GM12878 (cell line): Measurements from ENCODE around the gene KRT6B. TPM values are rescaled to one million over a fixed set of nuclear protein-coding genes. Genes with fewer than 3 reads are reported as not detected.

Experiments
- ATAC-seq: fragments of 200-7000 bp; cut with Tn5 transposase; 3 replicates; pipeline ENCODE4 v1.9.1; 2020; ENCODE audit warnings: mild to moderate bottlenecking, moderate library complexity
- BruUV-seq: library from RNA; stranded (reverse); fragments of 400-500 nt; replicated peaks from 2 replicates; lab custom pipeline; 2021; lab: Mats Ljungman, UMichigan
- CTCF ChIA-PET: fragments of 300-600 bp; sonication (Branson Sonifier 250); formaldehyde crosslinking; extraction: SDS; loops from one replicate; lab custom pipeline; 2021; ENCODE audit warnings: inconsistent platforms; lab: Yijun Ruan, JAX
- POLR2A ChIA-PET: fragments of 350-600 bp; formaldehyde crosslinking; extraction: SDS; loops from one replicate; lab custom pipeline; 2021; ENCODE audit warnings: inconsistent platforms; lab: Charles Lee
- RAD21 ChIA-PET: fragments of 300-600 bp; sonication (Branson Sonifier 250); formaldehyde crosslinking; loops from one replicate; lab custom pipeline; 2023; ENCODE audit warnings: antibody characterized with exemption; ENCODE audit not compliant: unreplicated experiment; lab: Charles Lee
- SMC1A ChIA-PET: fragments of 300-600 bp; sonication (Branson Sonifier 250); formaldehyde crosslinking; loops from one replicate; lab custom pipeline; 2023; ENCODE audit not compliant: unreplicated experiment, uncharacterized antibody; lab: Charles Lee
- DNase-seq: peaks from one replicate; pipeline ENCODE4 v3.0.0-alpha.2; 2011; ENCODE audit warnings: low read depth, low spot score
- FAIRE-seq: peaks from 3 replicates; lab custom pipeline; 2011; peaks lifted over from hg19 to GRCh38; lab: Jason Lieb, UNC
- H2AFZ ChIP-seq: 2 replicates; pipeline ENCODE4 v1.6.0; 2011; ENCODE audit warnings: low read depth, low read length, control low read depth; ENCODE audit not compliant: control insufficient read depth
- H3K27ac ChIP-seq: 2 replicates; pipeline ENCODE4 v1.5.1; 2011; ENCODE audit warnings: control low read depth; ENCODE audit not compliant: control insufficient read depth, insufficient read depth
- H3K27me3 ChIP-seq, 2 experiments: replicated peaks in 1 of 2; 2 replicates each; pipeline versions ENCODE4 v1.6.0 to v1.6.1; 2011; ENCODE audit warnings: low read length in 1 of 2; ENCODE audit not compliant: control insufficient read depth in 2 of 2, insufficient read depth in 2 of 2
- H3K36me3 ChIP-seq, 2 experiments: 2 replicates each; pipeline ENCODE4 v1.5.1; 2011; ENCODE audit warnings: low read length in 1 of 2; ENCODE audit not compliant: control insufficient read depth in 2 of 2, insufficient read depth in 2 of 2
- H3K4me1 ChIP-seq: 2 replicates; pipeline ENCODE4 v1.6.1; 2011; ENCODE audit warnings: mild to moderate bottlenecking, low read length, moderate library complexity, mixed read lengths; ENCODE audit not compliant: control insufficient read depth, insufficient read depth
- H3K4me2 ChIP-seq: 2 replicates; pipeline ENCODE4 v1.6.0; 2011; ENCODE audit warnings: control low read depth; ENCODE audit not compliant: control insufficient read depth, insufficient read depth
- H3K4me3 ChIP-seq: fragments of 200-600 bp; sonication (generic); 2 replicates; pipeline ENCODE4 v1.5.1; 2016
- H3K79me2 ChIP-seq: 2 replicates; pipeline ENCODE4 v1.6.0; 2011; ENCODE audit warnings: low read length; ENCODE audit not compliant: control insufficient read depth, insufficient read depth
- H3K9ac ChIP-seq: 2 replicates; pipeline ENCODE4 v1.8.0; 2011; ENCODE audit warnings: low read length, control low read depth, mixed read lengths; ENCODE audit not compliant: control insufficient read depth, insufficient read depth
- H3K9me3 ChIP-seq: replicated peaks from 3 replicates; pipeline ENCODE4 v1.5.1; 2011; ENCODE audit warnings: mild to moderate bottlenecking, low read length; ENCODE audit not compliant: control insufficient read depth, insufficient read depth
- H4K20me1 ChIP-seq: 2 replicates; pipeline ENCODE4 v1.6.0; 2011; ENCODE audit not compliant: control insufficient read depth, insufficient read depth
- CBX5 ChIP-seq: sonication (generic); IDR thresholded peaks from 2 replicates; pipeline ENCODE4 v1.6.1; 2016; ENCODE audit warnings: low read depth, moderate library complexity, mild to moderate bottlenecking, inconsistent platforms
- E2F8 ChIP-seq: fragments of 450-650 bp; IDR thresholded peaks from 2 replicates; pipeline ENCODE4 v1.6.1; 2018; ENCODE audit warnings: mild to moderate bottlenecking, low read depth, moderate library complexity; ENCODE audit not compliant: partially characterized antibody
- GATAD2B ChIP-seq: fragments of 450-650 bp; conservative IDR thresholded peaks from 2 replicates; pipeline ENCODE4 v1.6.1; 2017; ENCODE audit warnings: low read depth, mild to moderate bottlenecking, moderate library complexity
- HDAC2 ChIP-seq: fragments of 200-600 bp; sonication (generic); IDR thresholded peaks from 2 replicates; pipeline ENCODE4 v1.6.1; 2017
- HDAC6 ChIP-seq: fragments of 200-600 bp; sonication (generic); IDR thresholded peaks from one replicate; pipeline ENCODE4 v1.8.0; 2017; ENCODE audit warnings: antibody characterized with exemption; ENCODE audit not compliant: unreplicated experiment
- KAT2A ChIP-seq: conservative IDR thresholded peaks from 2 replicates; pipeline ENCODE4 v1.6.1; 2011; ENCODE audit warnings: low read depth, low read length; ENCODE audit not compliant: control insufficient read depth
- NFIC ChIP-seq: IDR thresholded peaks from 2 replicates; pipeline ENCODE4 v1.6.1; 2012; ENCODE audit warnings: low read depth, mild to moderate bottlenecking, inconsistent platforms, low read length, moderate library complexity
- NR2C2 ChIP-seq: IDR thresholded peaks from 2 replicates; pipeline ENCODE4 v1.6.1; 2011; ENCODE audit warnings: borderline replicate concordance, low read depth; ENCODE audit not compliant: control insufficient read depth, insufficient read length
- NRF1 ChIP-seq: conservative IDR thresholded peaks from 2 replicates; pipeline ENCODE4 v1.6.1; 2011; ENCODE audit warnings: mild to moderate bottlenecking, low read depth, low read length, improper control_type of control experiment
- POLR2A ChIP-seq: IDR thresholded peaks from 2 replicates; pipeline ENCODE4 v1.6.1; 2011; ENCODE audit warnings: low read depth, mild to moderate bottlenecking, low read length
- POLR2AphosphoS5 ChIP-seq: IDR thresholded peaks from 2 replicates; pipeline ENCODE4 v1.6.1; 2011; ENCODE audit warnings: mild to moderate bottlenecking, low read length, inconsistent platforms
- RAD51 ChIP-seq: fragments of 450-650 bp; IDR thresholded peaks from 2 replicates; pipeline ENCODE4 v1.6.1; 2016; ENCODE audit warnings: moderate library complexity, mild to moderate bottlenecking, inconsistent platforms
- RFX5 ChIP-seq: IDR thresholded peaks from 2 replicates; pipeline ENCODE4 v1.6.1; 2011; ENCODE audit warnings: low read depth, low read length, improper control_type of control experiment
- SIX5 ChIP-seq: IDR thresholded peaks from 2 replicates; pipeline ENCODE4 v1.6.1; 2011; ENCODE audit warnings: mild to moderate bottlenecking, low read depth, low read length, moderate library complexity; ENCODE audit not compliant: severe bottlenecking
- TBL1XR1 ChIP-seq: IDR thresholded peaks from 2 replicates; pipeline ENCODE4 v1.6.1; 2012; ENCODE audit warnings: low read depth, low read length, improper control_type of control experiment
- ZZZ3 ChIP-seq: IDR thresholded peaks from 2 replicates; pipeline ENCODE4 v1.6.1; 2011; ENCODE audit warnings: low read depth; ENCODE audit not compliant: control insufficient read depth, insufficient read length
- WGBS: methylation state at CpG from one replicate; pipeline ENCODE4 v1.1.6; 2016; ENCODE audit warnings: low lambda C conversion rate; ENCODE audit not compliant: insufficient replicate concordance, insufficient coverage; ENCODE audit errors: missing lambda C conversion rate; 5-methylcytosine and 5-hydroxymethylcytosine counted together
- in situ Hi-C: fragments of 300-500 bp; cut with MboI; formaldehyde crosslinking; loops from 9 replicates; pipeline ENCODE4 v1.14.3; 2018; ENCODE audit warnings: mixed read lengths
- intact Hi-C: fragments of 100-400 bp; cut with micrococcal nuclease; formaldehyde crosslinking; loops from one replicate; pipeline ENCODE4 v1.14.2; 2022; ENCODE audit not compliant: unreplicated experiment
- polyA plus RNA-seq, 11 experiments: library from polyadenylated mRNA; depleted of rRNA in 4 of 11; unstranded in 6 of 11; stranded (reverse) in 5 of 11; fragments of >200 nt; fragmentation: Nextera tagmentation in 4 of 11; fragmentation: Illumina TruSeq in 1 of 11; extraction: Ambion mirVana in 4 of 11; extraction: Trizol in 1 of 11; gene quantifications; 1 replicate in 1 of 11; 2 replicates in 10 of 11; pipeline versions ENCODE4 v1.2.1 to v1.2.3, GENCODE V29; 2011 to 2016; ENCODE audit warnings: inconsistent platforms in 2 of 11, missing spikeins in 2 of 11, low read depth in 1 of 11
- total RNA-seq, 4 experiments: library from RNA; depleted of rRNA in 3 of 4; stranded (reverse); fragments of >200 nt in 3 of 4; fragmentation: Illumina TruSeq in 1 of 4; extraction: Trizol in 1 of 4; gene quantifications; 2 replicates each; pipeline versions ENCODE4 v1.2.1 to v1.2.3, GENCODE V29; 2013 to 2021

The KRT6B gene
- total and polyA plus RNA-seq, 10 of the 15 experiments (the other 5 are each of a cell fraction or from before 2014, with no cell fraction given): 0.07 TPM; not detected in 9

DNA sequence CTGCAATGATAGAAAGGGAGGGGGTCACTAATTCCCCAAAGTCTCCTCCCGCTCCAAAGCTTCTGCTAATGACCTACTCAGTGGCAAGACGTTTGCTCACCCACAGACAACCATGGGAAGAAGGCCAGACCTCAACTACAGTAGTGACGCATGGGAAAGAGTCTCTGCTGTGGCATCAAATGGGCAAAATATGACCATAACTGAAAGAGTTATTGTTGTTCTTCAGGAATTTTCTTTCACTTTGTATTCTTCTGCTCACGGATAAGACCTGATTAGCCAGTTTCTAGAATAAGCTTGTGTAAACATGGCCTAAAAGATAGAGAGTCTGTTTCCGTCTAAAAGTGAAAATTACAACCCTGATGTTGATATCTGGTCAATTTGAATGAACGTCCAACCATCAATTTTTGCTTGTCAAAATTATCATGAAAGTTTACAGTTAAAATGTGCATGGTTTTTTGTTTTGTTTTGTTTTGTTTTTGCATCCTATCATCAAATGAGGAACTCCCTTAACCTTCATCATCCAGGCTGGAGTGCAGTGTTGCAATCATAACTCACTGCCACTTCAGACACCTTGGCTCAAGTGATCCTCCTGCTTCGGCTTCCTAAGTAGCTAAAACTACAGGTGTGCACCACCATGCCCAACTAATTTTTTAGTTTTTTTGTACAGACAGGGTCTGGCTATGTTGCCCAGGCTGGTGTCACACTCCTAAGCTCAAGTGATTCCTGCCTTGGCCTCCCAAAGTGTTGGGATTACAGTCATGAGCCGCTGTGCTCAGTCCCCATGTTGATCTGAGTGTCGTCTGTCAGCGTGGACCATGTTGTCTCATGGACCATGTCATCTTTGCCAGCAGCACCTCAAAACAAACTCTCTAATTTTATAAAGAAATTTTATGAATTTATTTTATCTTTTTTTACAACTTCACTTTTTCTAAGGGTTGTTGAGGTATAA lies 7.0 kb downstream of the KRT6B start (continued):
- TF ChIP-seq CBX5: no peak
- TF ChIP-seq HDAC2: no peak
- TF ChIP-seq ZZZ3: no peak
- TF ChIP-seq, all 136 proteins: peak for 0

GRCh38 chr12:52443966-52444365 lies 8.0 kb downstream of the KRT6B start:
- no TSS peak for BruUV-seq
- 25% methylated on average over 3 of the region's 3 CpGs for WGBS
- no peak overlapping the region for H3K4me3 ChIP-seq
- CTCF ChIA-PET: interaction anchor here (0.6 kb wide), 1 partner anchor 466 kb away, joined by 3 read pairs; no protein-coding TSS in a partner anchor
- TF ChIP-seq TBL1XR1 (no peak), NFIC (no peak), POLR2AphosphoS5 (no peak), HDAC6 (no peak), SIX5 (no peak), GATAD2B (no peak), NR2C2 (no peak), RFX5 (no peak), POLR2A (no peak), RAD51 (no peak), E2F8 (no peak), NRF1 (no peak), KAT2A (no peak)
- TF ChIP-seq, all 136 proteins: peak for 0
- intact Hi-C loops: no loop called here
- ChIA-PET SMC1A (no interaction called here), POLR2A (no interaction called here), RAD21 (no interaction called here)
- no peaks in the 10 kb centered on the region for H3K4me1 ChIP-seq
- H2AFZ ChIP-seq: no peak overlapping the region
- H3K27ac ChIP-seq: no peak overlapping the region
- ATAC-seq: no peak
- no peak overlapping the region for H3K9ac ChIP-seq
- H3K27me3 ChIP-seq: peaks cover 4 to 11% of the 10 kb centered on the region in 2 experiments
- no peak overlapping the region for H3K4me2 ChIP-seq
- no peaks in the 10 kb centered on the region for H3K9me3 ChIP-seq
- H3K36me3 ChIP-seq: no peaks in the 10 kb centered on the region
- DNase-seq: no peak
- FAIRE-seq: no peak
- in situ Hi-C loops: no loop called here
- no peaks in the 10 kb centered on the region for H4K20me1 ChIP-seq
- no peaks in the 10 kb centered on the region for H3K79me2 ChIP-seq
